Inferior parietal cortex (tissue), 1 donor: ENCODE results near the gene VPS13C.
A peak's percentile ranks its signal among the peaks of the same experiment; 100 is the strongest.

ENCODE experiments used
- DNase-seq: peaks from one replicate; pipeline ENCODE4 v3.0.0-alpha.2; 2016; ENCODE audit errors: extremely low spot score

The VPS13C gene

GRCh38 chr15:62060113-62060895 lies at the start of gene VPS13C:
Gene VPS13C (minus strand): TSS chr15:62060447. CDS start chr15:62060374, 73 bp downstream.
- peak; percentile 89 for DNase-seq

GRCh38 chr15:62109437-62109836 lies 49.2 kb upstream of the VPS13C start:
- no peak for DNase-seq

- DNase-seq: no peak
Measured at GRCh38 chr15:62108411-62108810, 48.2 kb upstream of the VPS13C start.

GRCh38 chr15:62107571-62108121 lies 47.4 kb upstream of the VPS13C start:
- no peak for DNase-seq

GRCh38 chr15:62106096-62106495 lies 45.8 kb upstream of the VPS13C start:
- no peak for DNase-seq

- no peak for DNase-seq
Measured at GRCh38 chr15:62105266-62105665, 45.0 kb upstream of the VPS13C start.

- no peak for DNase-seq
Measured at GRCh38 chr15:62104846-62105245, 44.6 kb upstream of the VPS13C start.

- no peak for DNase-seq
Measured at GRCh38 chr15:62104401-62104800, 44.2 kb upstream of the VPS13C start.

GRCh38 chr15:62103431-62103830 lies 43.2 kb upstream of the VPS13C start:
- no peak for DNase-seq

- no peak for DNase-seq
Measured at GRCh38 chr15:62099094-62099601, 38.9 kb upstream of the VPS13C start.

GRCh38 chr15:62094388-62094787 lies 34.1 kb upstream of the VPS13C start:
- DNase-seq: no peak

GRCh38 chr15:62093809-62094208 lies 33.6 kb upstream of the VPS13C start:
- DNase-seq: no peak

GRCh38 chr15:62090988-62091387 lies 30.7 kb upstream of the VPS13C start:
- DNase-seq: no peak

GRCh38 chr15:62089616-62090015 lies 29.4 kb upstream of the VPS13C start:
- DNase-seq: no peak

- DNase-seq: no peak
Measured at GRCh38 chr15:62088353-62088693, 28.1 kb upstream of the VPS13C start.

GRCh38 chr15:62087671-62088352 lies 27.6 kb upstream of the VPS13C start:
- no peak for DNase-seq

- no peak for DNase-seq
Measured at GRCh38 chr15:62085740-62086139, 25.5 kb upstream of the VPS13C start.

GRCh38 chr15:62083194-62084154 lies 23.2 kb upstream of the VPS13C start:
- no peak for DNase-seq

GRCh38 chr15:62079594-62079993 lies 19.3 kb upstream of the VPS13C start:
- DNase-seq: no peak

GRCh38 chr15:62075595-62076277 lies 15.5 kb upstream of the VPS13C start:
- DNase-seq: no peak

- peak; percentile 79 for DNase-seq
Measured at GRCh38 chr15:62071711-62072308, 11.6 kb upstream of the VPS13C start.
